Body of pancreas (tissue), 4 donors: ENCODE measurements around the gene NEIL1. TPM values are rescaled to one million over a fixed set of nuclear protein-coding genes. Genes with fewer than 3 reads are reported as not detected.
"Not testable (repeated sequence)": the region's sequence is repeated elsewhere in the genome, so short reads cannot be mapped to it uniquely, and the experiment has no call there.

Experiments used
- ATAC-seq: fragments of 150-250 bp; one replicate; pipeline ENCODE4 v1.9.1; 2016
- DNase-seq, 4 donors: peaks; one replicate each; pipeline ENCODE4 v3.0.0-alpha.2; 2019
- H3K27ac ChIP-seq, 4 donors: fragments of 200-600 bp; sonication (generic); 1 replicate in 3 of 4; 2 replicates in 1 of 4; pipeline versions ENCODE4 v1.5.1 to v1.6.1; 2016 to 2019; ENCODE audit warnings: mild to moderate bottlenecking in 1 of 4, mixed read lengths in 1 of 4, moderate library complexity in 1 of 4
- H3K27me3 ChIP-seq, 2 donors: fragments of 200-600 bp; sonication (generic); one replicate each; pipeline ENCODE4 v1.6.0; 2016; ENCODE audit warnings: mild to moderate bottlenecking in 1 of 2
- H3K36me3 ChIP-seq, 2 donors: fragments of 200-600 bp; sonication (generic); replicated peaks in 1 of 2; 2 replicates each; pipeline ENCODE4 v1.5.1; 2016; ENCODE audit warnings: low read depth in 2 of 2; ENCODE audit not compliant: insufficient read depth in 1 of 2
- H3K4me1 ChIP-seq: fragments of 200-600 bp; sonication (generic); one replicate; pipeline ENCODE4 v1.6.0; 2016
- H3K4me3 ChIP-seq, 2 donors: fragments of 200-600 bp; sonication (generic); 1 replicate in 1 of 2; 2 replicates in 1 of 2; pipeline ENCODE4 v1.5.1; 2016 to 2019
- H3K9me3 ChIP-seq, 3 donors: fragments of 200-600 bp; sonication (generic); 1 replicate in 2 of 3; 2 replicates in 1 of 3; pipeline ENCODE4 v1.5.1; 2016
- CTCF ChIP-seq, 7 experiments: fragments of 450-650 bp in 4 of 7; fragments of 200-600 bp in 3 of 7; sonication (generic) in 3 of 7; IDR thresholded peaks; one replicate each; pipeline ENCODE4 v1.5.1; 2016 to 2019; ENCODE audit warnings: antibody characterized with exemption in 7 of 7
- POLR2A ChIP-seq, 3 donors: fragments of 450-650 bp; IDR thresholded peaks; one replicate each; pipeline ENCODE4 v1.6.1; 2016; ENCODE audit warnings: antibody characterized with exemption in 3 of 3, mild to moderate bottlenecking in 2 of 3
- WGBS, 2 donors: methylation state at CpG; one replicate each; pipeline ENCODE4 v1.1.5; 2017; 5-methylcytosine and 5-hydroxymethylcytosine counted together
- intact Hi-C: fragments of 100-400 bp; cut with DNase I; formaldehyde crosslinking; loops from one replicate; pipeline ENCODE4 v1.15.1; 2023
- total RNA-seq, 2 donors: library from RNA; depleted of rRNA; stranded (reverse); fragments of >200 nt; gene quantifications; one replicate each; pipeline ENCODE4 v1.1.0, GENCODE V29; 2016

The NEIL1 gene
- total RNA-seq, 2 donors from 2014 or later, result 79.1 to 112 TPM

DNA sequence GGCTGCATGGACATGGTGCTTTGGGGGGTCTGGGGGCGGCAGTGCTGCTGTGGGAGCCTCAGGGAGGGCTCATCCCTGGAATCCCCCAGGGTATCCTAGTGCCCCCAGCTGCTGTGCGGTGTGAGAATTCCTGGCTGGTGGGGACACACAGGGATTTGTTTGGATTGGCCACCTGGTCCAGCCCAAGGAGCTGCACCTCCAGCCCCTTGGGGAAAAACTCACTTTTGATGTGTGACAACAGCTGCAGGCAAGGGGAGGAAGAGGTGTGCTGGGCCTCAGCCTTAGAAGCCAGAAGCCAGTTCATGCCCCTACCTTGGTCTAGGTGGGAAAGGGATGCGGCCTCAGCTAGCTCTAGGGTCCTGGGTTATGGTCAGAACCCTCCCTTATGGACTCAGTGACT lies 19.3 kb upstream of the NEIL1 start:
- no peaks in the 10 kb centered on the region for H3K9me3 ChIP-seq
- TF ChIP-seq POLR2A (IDR thresholded peaks at IDR 0.05) (no peak), CTCF (IDR thresholded peaks at IDR 0.05) (no peak)
- no peak overlapping the region for H3K4me3 ChIP-seq
- intact Hi-C loops, result no loop called here
- H3K4me1 ChIP-seq, result no peaks in the 10 kb centered on the region
- DNase-seq, result no peak
- no peak overlapping the region for H3K27ac ChIP-seq
- no peaks in the 10 kb centered on the region for H3K27me3 ChIP-seq
- no peak for ATAC-seq
- no peaks in the 10 kb centered on the region for H3K36me3 ChIP-seq
- WGBS, 2 donors, result 73 to 80% methylated on average over 2 to 3 of the region's 3 CpGs

DNA sequence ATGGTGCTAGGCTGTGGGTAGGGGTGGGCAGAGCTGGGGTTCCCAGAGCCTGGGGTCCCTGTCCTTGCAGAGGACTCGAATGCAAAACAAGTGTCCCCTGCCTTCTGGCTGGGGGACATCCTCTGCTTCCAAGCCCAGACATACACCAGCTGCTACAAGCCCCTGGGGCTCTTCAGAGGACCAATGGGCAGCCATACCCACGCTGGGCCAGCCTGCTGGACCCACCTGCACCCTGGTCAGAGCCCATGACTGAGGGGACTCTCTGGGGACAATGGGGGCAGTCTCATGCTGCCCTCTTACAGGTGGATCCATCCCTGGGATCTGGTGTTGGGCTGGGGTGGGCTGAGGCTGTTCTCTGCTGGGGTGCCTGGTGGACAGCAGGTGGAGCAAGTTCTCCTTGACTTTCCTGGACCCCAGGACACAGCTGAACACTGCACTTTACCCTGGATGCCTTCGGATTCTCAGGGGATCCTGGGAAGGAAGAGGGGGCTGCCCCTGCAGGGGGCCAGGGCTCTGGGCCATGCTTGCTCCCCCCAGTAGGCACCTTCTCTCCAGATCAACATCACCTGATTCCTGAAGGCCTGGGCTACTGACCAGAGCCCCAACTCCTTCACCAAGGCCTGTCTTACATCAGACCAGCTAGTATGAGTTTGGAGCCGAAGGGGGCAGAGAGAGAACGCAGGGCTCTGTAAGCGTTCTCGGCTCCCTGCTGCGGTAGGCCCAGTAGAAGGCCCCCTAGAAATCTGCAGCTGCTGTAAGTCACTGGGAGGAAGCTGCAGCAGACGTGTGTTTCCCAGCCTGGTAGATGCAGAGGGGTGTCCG lies 18.1 kb upstream of the NEIL1 start:
- H3K9me3 ChIP-seq, result no peaks in the 10 kb centered on the region
- no peaks in the 10 kb centered on the region for H3K27me3 ChIP-seq
- intact Hi-C loops, result no loop called here
- H3K27ac ChIP-seq, result no peak overlapping the region
- DNase-seq (no peak), ATAC-seq (no peak)
- no peaks in the 10 kb centered on the region for H3K36me3 ChIP-seq
- TF ChIP-seq CTCF (IDR thresholded peaks at IDR 0.05) (no peak), POLR2A (IDR thresholded peaks at IDR 0.05) (no peak)
- 62 to 100% methylated on average over 3 to 10 of the region's 10 CpGs for WGBS, 2 donors
- no peaks in the 10 kb centered on the region for H3K4me1 ChIP-seq
- H3K4me3 ChIP-seq, result no peak overlapping the region

DNA sequence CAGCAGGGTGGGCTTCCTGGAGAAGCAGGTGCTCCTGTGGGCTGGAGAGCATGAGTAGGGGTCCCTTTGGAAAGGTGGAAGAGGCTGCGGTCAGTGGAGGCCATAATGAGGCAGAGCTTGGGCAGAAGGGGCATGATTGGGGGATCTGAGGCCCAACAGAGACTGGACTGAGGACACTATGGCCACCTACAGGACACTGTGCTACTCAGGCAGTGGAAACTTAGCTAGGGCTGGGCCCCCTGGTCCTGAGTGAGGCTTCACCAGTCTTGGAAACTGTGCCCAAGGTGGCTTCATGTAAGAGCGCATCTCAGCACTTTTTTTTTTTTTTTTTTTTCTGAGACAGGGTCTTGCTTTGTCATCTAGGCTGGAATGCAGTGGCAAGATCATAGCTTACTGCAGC lies 17.3 kb upstream of the NEIL1 start:
- TF ChIP-seq POLR2A (IDR thresholded peaks at IDR 0.05) (no peak), CTCF (IDR thresholded peaks at IDR 0.05) (no peak)
- Histone ChIP-seq H3K36me3 (no peaks in the 10 kb centered on the region), H3K4me1 (no peaks in the 10 kb centered on the region), H3K27me3 (no peaks in the 10 kb centered on the region), H3K27ac (no peak overlapping the region), H3K9me3 (no peaks in the 10 kb centered on the region), H3K4me3 (no peak overlapping the region)
- no peak for ATAC-seq
- intact Hi-C loops, result no loop called here
- 86 to 91% methylated on average over 1 to 2 of the region's 2 CpGs for WGBS, 2 donors
- DNase-seq, result no peak

DNA sequence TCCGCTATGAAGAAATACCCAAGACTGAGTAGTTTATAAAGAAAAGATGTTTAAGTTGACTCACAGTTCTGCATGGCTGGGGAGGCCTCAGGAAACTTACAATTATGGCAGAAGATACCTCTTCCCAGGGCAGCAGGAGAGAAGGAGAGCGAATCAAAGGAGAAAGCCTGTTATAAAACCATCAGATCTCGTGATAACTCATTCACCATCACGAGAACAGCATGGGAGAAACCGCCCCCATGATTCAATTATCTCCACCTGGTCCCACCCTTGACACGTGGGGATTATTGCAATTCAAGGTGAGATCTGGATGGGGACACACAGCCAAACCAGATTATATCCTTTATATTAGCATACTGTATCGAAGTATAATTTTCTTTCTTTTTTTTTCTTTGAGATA lies 14.7 kb upstream of the NEIL1 start:
- DNase-seq, ATAC-seq, H3K27ac ChIP-seq, intact Hi-C loops, H3K4me3 ChIP-seq, H3K27me3 ChIP-seq, H3K9me3 ChIP-seq, H3K36me3 ChIP-seq: not testable (repeated sequence)
- WGBS, 2 donors, result 53 to 58% methylated on average over 7 of the region's 7 CpGs
- H3K4me1 ChIP-seq, result peaks cover 17% of the 10 kb centered on the region

DNA sequence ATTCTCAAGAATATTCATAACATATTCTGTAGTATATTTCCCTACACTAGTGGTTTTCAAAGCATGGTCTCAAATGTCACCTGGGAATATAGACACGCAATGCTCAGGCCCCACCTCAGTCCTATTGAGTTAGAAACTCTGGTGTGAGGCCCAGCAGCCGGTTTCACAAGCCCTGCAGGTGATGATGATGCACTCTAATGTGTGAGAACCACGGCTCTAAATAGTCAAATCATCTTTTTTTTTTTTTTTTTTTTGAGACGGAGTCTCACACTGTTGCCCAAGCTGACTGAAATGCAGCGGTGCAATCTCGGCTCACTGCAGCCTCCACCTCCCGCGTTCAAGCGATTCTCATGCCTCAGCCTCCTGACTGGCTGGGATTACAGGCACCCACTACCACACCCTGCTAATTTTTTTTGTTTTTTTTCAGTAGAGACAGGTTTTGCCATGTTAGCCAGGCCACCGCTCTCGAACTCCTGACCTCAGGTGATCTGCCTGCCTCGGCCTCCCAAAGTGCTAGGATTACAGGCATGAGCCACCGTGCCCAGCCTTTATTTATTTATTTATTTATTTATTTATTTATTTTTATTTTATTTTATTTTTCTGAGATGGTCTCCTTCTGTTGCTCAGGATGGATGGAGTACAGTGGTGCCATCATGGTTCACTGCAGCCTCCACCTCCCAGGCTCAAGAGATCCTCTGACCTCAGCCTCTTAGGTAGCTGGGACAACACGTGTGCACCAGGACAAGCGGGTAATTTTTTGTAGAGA lies 13.0 kb upstream of the NEIL1 start:
- H3K4me1 ChIP-seq, result peaks cover 18% of the 10 kb centered on the region
- H3K4me3 ChIP-seq, intact Hi-C loops, H3K9me3 ChIP-seq, DNase-seq, H3K36me3 ChIP-seq, H3K27ac ChIP-seq, ATAC-seq, H3K27me3 ChIP-seq: not testable (repeated sequence)
- 86 to 87% methylated on average over 15 of the region's 15 CpGs for WGBS, 2 donors
